HUES64 (cell line): Measurements from ENCODE around the gene FAM83F.
"Not testable (repeated sequence)": the region's sequence is repeated elsewhere in the genome, so short reads cannot be mapped to it uniquely, and the experiment has no call there.

Source experiments
- H3K27ac ChIP-seq: 2 replicates; pipeline ENCODE4 v1.7.0; 2013; ENCODE audit warnings: low read depth, low read length, inconsistent platforms
- H3K27me3 ChIP-seq: 2 replicates; pipeline ENCODE4 v1.6.1; 2013; ENCODE audit warnings: mild to moderate bottlenecking, low read length; ENCODE audit not compliant: insufficient read depth
- H3K36me3 ChIP-seq: 2 replicates; pipeline ENCODE4 v1.6.1; 2013; ENCODE audit warnings: mild to moderate bottlenecking, low read length; ENCODE audit not compliant: insufficient read depth
- H3K4me1 ChIP-seq: 2 replicates; pipeline ENCODE4 v1.6.1; 2013; ENCODE audit warnings: mild to moderate bottlenecking, low read length, moderate library complexity; ENCODE audit not compliant: insufficient read depth
- H3K4me3 ChIP-seq: 2 replicates; pipeline ENCODE4 v1.5.1; 2013; ENCODE audit warnings: mild to moderate bottlenecking, low read length, moderate library complexity
- H3K9ac ChIP-seq: 2 replicates; pipeline ENCODE4 v1.6.1; 2013; ENCODE audit warnings: mild to moderate bottlenecking, low read depth, low read length
- H3K9me3 ChIP-seq: 2 replicates; pipeline ENCODE4 v1.6.1; 2013; ENCODE audit warnings: low read depth, low read length; ENCODE audit not compliant: insufficient read depth
- WGBS: fragments of 150-250, 120-280 bp; methylation state at CpG from one replicate; pipeline ENCODE4 v1.1.7; 2013; ENCODE audit warnings: missing lambda C conversion rate; 5-methylcytosine and 5-hydroxymethylcytosine counted together

The FAM83F gene

GRCh38 chr22:40022536-40023240 is 27.9 kb downstream of the FAM83F start:
- Histone ChIP-seq H3K4me3 (no peak overlapping the region), H3K36me3 (peaks cover 11% of the 10 kb centered on the region), H3K27me3 (no peaks in the 10 kb centered on the region), H3K27ac (no peak overlapping the region), H3K9me3 (no peaks in the 10 kb centered on the region), H3K4me1 (peaks cover 4% of the 10 kb centered on the region; the same call in 1 of the 2 replicates), H3K9ac (no peak overlapping the region)
- 92% methylated on average over 11 of the region's 11 CpGs for WGBS

GRCh38 chr22:40023341-40023841 is 28.6 kb downstream of the FAM83F start:
- Histone ChIP-seq H3K9ac (no peak overlapping the region), H3K9me3 (no peaks in the 10 kb centered on the region), H3K36me3 (peaks cover 11% of the 10 kb centered on the region), H3K27ac (no peak overlapping the region), H3K4me1 (peaks cover 4% of the 10 kb centered on the region; the same call in 1 of the 2 replicates), H3K4me3 (no peak overlapping the region), H3K27me3 (no peaks in the 10 kb centered on the region)
- 88% methylated on average over 16 of the region's 16 CpGs for WGBS

GRCh38 chr22:40024201-40025061 is 29.7 kb downstream of the FAM83F start:
- H3K27ac ChIP-seq: no peak overlapping the region

GRCh38 chr22:40025062-40025379 is 30.3 kb downstream of the FAM83F start:
- H3K36me3 ChIP-seq, H3K27ac ChIP-seq, H3K4me3 ChIP-seq, H3K27me3 ChIP-seq, H3K9me3 ChIP-seq, H3K4me1 ChIP-seq, H3K9ac ChIP-seq: not testable (repeated sequence)
- 45% methylated on average over 5 of the region's 5 CpGs for WGBS

More at GRCh38 chr22:40024201-40025061, 29.7 kb downstream of the FAM83F start:
- no peaks in the 10 kb centered on the region for H3K27me3 ChIP-seq
- H3K9me3 ChIP-seq: no peaks in the 10 kb centered on the region
- peaks cover 4% of the 10 kb centered on the region; the same call in 1 of the 2 replicates for H3K4me1 ChIP-seq
- 42% methylated on average over 16 of the region's 16 CpGs for WGBS
- H3K4me3 ChIP-seq: no peak overlapping the region
- no peak overlapping the region for H3K9ac ChIP-seq
- H3K36me3 ChIP-seq: peaks cover 11% of the 10 kb centered on the region

GRCh38 chr22:40025856-40026255 is 31.1 kb downstream of the FAM83F start:
- WGBS: 95% methylated on average over 10 of the region's 10 CpGs
- Histone ChIP-seq H3K27me3 (no peaks in the 10 kb centered on the region), H3K27ac (no peak overlapping the region), H3K4me1 (peaks cover 9% of the 10 kb centered on the region; the same call in 1 of the 2 replicates), H3K36me3 (peaks cover 1% of the 10 kb centered on the region; the same call in 1 of the 2 replicates), H3K4me3 (no peak overlapping the region), H3K9ac (no peak overlapping the region), H3K9me3 (no peaks in the 10 kb centered on the region)

GRCh38 chr22:40026641-40027040 is 31.9 kb downstream of the FAM83F start:
- 90% methylated on average over 7 of the region's 7 CpGs for WGBS

DNA sequence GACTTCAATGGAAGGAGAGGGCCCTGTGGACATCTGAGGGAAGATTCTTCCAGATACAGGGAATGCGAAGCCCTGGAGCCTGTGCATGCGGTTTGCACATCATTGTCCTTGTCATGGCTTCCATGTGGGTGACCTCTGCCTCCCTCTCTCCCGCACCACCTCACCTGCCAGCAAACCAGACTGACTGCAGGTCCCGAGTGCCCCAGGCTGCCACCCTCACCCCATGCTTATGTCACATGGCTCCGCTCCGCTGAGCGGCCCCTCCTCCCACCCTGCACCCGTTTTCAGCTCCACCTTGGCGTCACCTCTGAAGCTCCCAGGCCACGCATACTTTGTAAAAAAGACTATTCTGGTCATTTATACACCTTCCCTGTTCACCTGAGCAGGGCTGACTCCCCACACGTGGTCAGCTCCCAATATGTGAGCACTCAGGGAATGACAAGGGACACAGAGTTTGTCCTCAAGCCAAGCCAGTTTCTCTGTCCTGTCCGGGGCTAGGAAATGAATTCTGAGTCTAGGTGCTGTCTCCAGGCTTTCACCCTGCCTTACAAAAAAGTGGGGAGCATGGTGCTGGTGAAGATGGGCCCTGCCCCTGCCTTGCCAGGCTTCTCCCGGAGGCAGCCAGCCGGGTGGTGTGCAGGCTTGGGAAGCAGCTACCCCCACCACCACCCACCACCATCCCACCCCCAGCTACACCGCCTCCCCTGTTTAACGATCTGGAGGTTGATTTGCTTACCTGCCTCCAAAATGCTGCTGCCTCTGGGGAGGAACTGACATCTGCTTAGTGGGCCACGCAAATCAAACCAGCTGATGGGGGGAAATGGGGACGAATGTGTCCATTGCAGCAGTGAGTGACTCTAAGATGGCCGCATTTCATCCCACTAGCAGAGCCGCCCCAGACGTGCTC is 32.7 kb downstream of the FAM83F start:
- Histone ChIP-seq H3K4me3 (no peak overlapping the region), H3K4me1 (peaks cover 9% of the 10 kb centered on the region; the same call in 1 of the 2 replicates), H3K9ac (no peak overlapping the region), H3K27me3 (no peaks in the 10 kb centered on the region), H3K9me3 (no peaks in the 10 kb centered on the region), H3K27ac (no peak overlapping the region), H3K36me3 (no peaks in the 10 kb centered on the region)
- WGBS: 91% methylated on average over 21 of the region's 21 CpGs

More at GRCh38 chr22:40026641-40027040, 31.9 kb downstream of the FAM83F start:
- Histone ChIP-seq H3K36me3 (no peaks in the 10 kb centered on the region; the same call in 1 of the 2 replicates), H3K9me3 (no peaks in the 10 kb centered on the region), H3K4me3 (no peak overlapping the region), H3K4me1 (peaks cover 9% of the 10 kb centered on the region; the same call in 1 of the 2 replicates), H3K9ac (no peak overlapping the region), H3K27ac (no peak overlapping the region), H3K27me3 (no peaks in the 10 kb centered on the region)

- no peaks in the 10 kb centered on the region for H3K27me3 ChIP-seq
- H3K9me3 ChIP-seq: no peaks in the 10 kb centered on the region
- no peak overlapping the region for H3K27ac ChIP-seq
- H3K4me3 ChIP-seq: no peak overlapping the region
- no peaks in the 10 kb centered on the region for H3K36me3 ChIP-seq
- H3K9ac ChIP-seq: no peak overlapping the region
- WGBS: 90% methylated on average over 6 of the region's 6 CpGs
- H3K4me1 ChIP-seq: peaks cover 9% of the 10 kb centered on the region; the same call in 1 of the 2 replicates
Observed at GRCh38 chr22:40028098-40028425, 33.3 kb downstream of the FAM83F start.

GRCh38 chr22:40029189-40029890 is 34.6 kb downstream of the FAM83F start:
- no peaks in the 10 kb centered on the region for H3K27me3 ChIP-seq
- no peak overlapping the region for H3K9ac ChIP-seq
- peaks cover 9% of the 10 kb centered on the region; the same call in 1 of the 2 replicates for H3K4me1 ChIP-seq
- H3K36me3 ChIP-seq: no peaks in the 10 kb centered on the region
- WGBS: 94% methylated on average over 19 of the region's 19 CpGs
- no peak overlapping the region for H3K4me3 ChIP-seq
- no peaks in the 10 kb centered on the region for H3K9me3 ChIP-seq
- no peak overlapping the region for H3K27ac ChIP-seq

- Histone ChIP-seq H3K27ac (no peak overlapping the region), H3K4me3 (no peak overlapping the region), H3K9me3 (no peaks in the 10 kb centered on the region), H3K36me3 (no peaks in the 10 kb centered on the region), H3K9ac (0 out of 2 replicates have a peak overlapping the region, but pooled peaks have one; percentile 32), H3K4me1 (peaks cover 5% of the 10 kb centered on the region; the same call in 1 of the 2 replicates), H3K27me3 (no peaks in the 10 kb centered on the region)
- WGBS: 86% methylated on average over 13 of the region's 13 CpGs
Observed at GRCh38 chr22:40030026-40030757, 35.4 kb downstream of the FAM83F start.
